NCI-H226 (cell line): Measurements from ENCODE around the gene PIM3.
"Not testable (repeated sequence)": the region's sequence is repeated elsewhere in the genome, so short reads cannot be mapped to it uniquely, and the experiment has no call there.

ENCODE experiments used
- DNase-seq: peaks from one replicate; pipeline ENCODE4 v3.0.0-alpha.2; 2015

PIM3 gene

DNA sequence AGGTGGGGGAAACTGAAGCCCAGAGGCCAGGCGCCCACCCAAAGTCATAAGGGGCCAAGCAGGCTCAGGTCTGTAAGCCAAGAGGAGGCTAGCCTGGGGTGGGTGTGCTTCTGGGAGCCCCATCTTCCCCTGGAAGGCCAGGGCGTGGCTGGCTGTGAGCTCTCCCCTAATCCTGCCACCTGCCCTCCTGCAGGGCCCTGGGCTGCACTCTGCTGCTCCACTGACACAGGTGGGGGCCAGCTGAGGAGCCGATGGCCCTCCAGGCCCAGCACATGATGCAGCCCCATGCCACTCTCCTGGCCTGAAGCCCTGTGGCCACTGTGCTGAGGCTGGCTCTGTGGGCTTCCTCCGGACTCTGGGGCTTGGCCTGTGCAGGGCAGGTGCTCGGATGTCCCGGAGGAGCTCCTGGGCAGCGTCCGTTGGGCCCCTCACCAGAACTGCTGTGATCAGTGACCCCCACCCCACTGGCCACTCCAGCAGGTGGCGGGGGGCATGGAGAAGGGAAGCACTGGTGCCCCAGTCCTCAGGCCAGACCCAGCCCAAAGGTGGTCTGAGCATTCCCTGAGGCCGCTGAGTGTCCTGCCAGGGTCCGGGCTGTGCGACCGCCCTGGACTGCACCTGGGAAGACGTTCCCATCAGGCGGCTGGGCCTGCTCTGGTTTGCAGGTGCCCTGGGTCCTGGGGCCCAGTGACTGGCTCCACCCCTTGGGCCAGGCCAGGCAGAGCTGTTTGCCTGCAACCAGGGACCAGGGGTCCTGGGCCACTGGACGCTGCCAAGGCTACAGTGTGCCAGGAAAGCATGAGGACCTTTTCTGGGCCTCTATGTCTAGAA, 8.5 kb downstream of the PIM3 start:
- DNase-seq: no peak

DNA sequence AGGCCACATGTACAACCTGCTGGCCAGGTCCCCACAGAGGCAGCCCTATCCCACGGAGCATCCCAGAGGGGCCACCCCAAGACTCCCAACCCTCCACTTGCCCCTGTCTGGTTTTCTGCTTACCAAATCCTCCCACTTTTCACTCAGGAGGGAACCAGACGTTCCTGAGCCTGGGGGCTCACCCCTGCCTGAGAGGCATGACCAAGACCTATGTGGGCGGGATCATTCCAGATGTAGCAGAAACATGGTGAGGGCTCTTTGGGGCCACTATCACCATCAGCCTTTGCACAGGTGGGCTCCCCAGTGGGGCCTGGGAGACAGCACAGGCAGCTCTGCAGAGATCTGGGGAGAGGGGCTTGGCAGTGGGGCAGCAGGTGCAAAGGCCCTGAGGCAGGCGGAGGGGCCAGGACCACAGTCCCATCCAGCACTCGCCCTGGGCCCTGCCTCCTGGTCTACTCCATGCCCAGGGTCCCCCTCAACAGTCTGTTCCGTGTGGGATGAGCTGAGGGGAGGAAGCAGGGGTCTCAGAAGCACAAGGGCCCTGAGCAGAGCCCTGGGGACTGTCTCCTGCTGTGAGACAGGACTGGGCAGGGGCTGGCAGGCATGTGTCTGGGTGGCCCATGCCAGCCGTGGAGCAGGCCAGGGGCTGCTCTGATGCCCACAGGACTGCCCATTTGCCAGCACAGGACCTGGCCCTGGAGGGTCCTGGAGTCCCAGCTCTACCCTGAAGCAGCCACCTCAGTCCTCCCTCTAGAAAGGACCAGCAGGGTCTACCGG, 9.4 kb downstream of the PIM3 start:
- no peak for DNase-seq

DNA sequence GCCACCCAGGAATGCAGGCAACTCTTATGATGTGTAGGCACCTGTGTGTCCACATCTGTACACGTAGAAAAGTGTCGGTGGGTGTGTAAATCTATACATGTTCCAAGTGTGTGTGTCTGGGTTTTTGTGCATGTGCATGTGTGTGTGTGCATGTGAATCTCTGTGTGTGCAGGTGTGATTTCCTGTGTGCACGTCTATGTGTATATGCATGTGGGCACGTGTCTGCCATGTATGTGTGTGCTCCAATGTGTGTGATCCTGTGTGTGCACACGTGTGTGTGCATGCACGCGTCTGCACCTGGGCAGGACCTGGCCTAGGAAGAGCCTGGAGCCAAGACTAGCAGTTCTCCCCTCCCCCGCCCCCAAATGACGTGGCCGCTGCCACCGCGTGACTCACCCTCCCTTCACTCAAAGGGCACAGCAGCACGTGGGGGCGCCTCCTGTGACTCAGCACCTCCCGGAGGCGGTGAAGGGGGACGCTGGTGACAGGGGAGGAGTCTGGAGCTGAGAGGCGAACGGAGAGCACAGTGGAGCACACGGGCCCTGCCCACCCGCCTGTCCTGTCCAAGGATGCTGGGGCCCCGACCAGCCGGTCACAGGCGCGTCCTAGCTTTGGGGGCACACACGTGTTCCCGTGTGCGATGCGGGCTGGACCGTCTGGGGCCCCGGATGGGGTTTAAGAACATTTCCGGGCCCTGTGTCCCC, 10.1 kb downstream of the PIM3 start:
- peak; percentile 67 for DNase-seq

- peak; percentile 69 for DNase-seq
Measured at GRCh38 chr22:49971232-49972162, 10.9 kb downstream of the PIM3 start.

GRCh38 chr22:49972163-49973017, 11.8 kb downstream of the PIM3 start:
- no peak for DNase-seq

- no peak for DNase-seq
Measured at GRCh38 chr22:49973018-49973961, 12.7 kb downstream of the PIM3 start.

- DNase-seq: no peak
Measured at GRCh38 chr22:49975543-49976389, 15.2 kb downstream of the PIM3 start.

GRCh38 chr22:49976439-49977175, 16.0 kb downstream of the PIM3 start:
- no peak for DNase-seq

DNA sequence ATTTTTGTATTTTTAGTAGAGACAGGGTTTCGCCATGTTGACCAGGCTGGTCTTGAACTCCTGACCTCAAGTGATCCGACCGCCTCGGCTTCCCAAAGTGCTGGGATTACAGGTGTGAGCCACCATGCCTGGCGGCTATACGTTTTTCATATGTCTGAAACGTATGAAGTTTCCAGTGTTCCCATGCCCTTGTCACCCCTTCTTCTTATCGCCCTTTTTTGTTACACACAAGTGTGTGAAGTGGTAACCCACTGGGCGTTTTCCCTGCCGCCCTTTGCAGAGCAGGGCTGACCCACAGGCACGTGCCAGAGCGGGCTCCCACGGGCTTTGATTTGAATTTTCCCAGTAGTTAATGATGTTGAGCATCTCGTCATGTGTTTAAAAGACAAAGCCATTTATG, 17.0 kb downstream of the PIM3 start:
- DNase-seq: no peak

DNA sequence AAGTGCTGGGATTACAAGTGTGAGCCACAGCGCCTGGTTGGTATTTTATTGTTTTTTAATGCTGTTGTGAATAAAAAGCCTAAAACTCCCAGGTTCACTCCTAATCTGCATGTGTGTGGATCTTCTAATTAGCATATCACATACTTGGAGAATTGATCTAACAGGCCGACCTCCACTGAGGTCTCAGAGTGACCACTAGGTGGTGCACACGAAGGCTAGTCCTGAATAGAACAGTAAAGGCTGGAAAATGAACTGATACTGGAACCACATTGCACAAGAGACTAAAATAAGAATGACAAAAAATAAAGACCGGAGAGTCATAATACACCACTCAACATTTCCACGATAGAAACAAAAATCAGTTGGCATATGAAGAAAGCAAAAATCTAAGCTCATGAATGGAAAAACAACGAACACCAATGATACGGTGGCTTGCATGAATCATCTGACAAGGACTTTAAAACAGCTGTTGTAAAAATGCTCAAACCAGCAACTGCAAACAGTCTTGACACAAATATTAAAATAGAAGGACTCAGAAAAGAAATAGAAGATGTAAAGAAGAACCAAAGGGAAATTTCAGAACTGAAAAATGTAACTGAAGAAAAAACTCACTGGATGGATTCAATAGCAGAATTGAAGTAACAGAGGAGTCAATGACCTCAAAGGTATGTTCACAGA, 19.2 kb downstream of the PIM3 start:
- no peak for DNase-seq

- not testable (repeated sequence) for DNase-seq
Measured at GRCh38 chr22:49981799-49982198, 21.2 kb downstream of the PIM3 start.

- DNase-seq: no peak
Measured at GRCh38 chr22:49983148-49984042, 22.8 kb downstream of the PIM3 start.

- DNase-seq: no peak
Measured at GRCh38 chr22:49986325-49986724, 25.8 kb downstream of the PIM3 start.

DNA sequence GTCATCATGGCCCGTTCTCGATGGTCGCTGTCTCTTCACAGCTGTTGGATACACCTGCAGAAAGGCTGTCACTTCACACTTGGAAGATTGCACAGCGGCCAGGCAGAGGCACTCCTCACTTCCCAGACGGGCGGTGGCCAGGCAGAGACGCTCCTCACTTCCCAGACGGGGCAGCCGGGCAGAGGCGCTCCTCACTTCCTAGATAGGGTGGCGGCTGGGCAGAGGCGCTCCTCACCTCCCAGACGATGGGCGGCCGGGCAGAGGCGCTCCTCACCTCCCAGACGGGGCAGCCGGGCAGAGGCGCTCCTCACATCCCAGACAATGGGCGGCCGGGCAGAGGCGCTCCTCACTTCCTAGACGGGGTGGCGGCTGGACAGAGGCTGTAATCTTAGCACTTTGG, 29.3 kb downstream of the PIM3 start:
- not testable (repeated sequence) for DNase-seq

- no peak for DNase-seq
Measured at GRCh38 chr22:49991167-49991566, 30.6 kb downstream of the PIM3 start.

DNA sequence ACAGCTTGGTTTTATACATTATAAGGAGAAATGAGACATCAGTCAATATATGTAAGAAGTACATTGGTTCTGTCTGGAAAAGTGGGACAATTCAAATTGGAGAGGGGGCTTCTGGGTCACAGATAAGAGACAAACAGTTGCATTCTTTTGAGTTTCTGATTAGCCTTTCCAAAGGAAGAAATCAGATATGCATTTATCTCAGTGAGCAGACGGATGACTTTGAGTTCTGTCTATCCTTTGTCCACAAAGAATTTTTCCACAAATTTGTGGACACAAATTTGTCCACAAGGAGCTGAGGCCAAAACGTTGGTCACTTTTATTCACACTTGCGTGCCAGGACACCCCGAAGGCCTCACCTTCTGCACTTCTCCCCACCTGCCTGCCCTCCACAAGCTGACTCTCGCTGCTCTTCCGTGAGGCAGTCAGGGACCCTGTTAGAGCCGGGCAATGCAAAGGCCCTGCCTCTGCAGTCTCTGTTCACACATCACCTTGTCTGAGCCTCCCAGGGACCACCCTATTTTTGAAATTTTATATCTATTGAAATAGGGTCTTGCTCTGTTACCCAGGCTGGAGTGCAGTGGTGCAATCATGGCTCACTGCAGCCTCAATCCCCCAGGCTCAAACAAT, 31.4 kb downstream of the PIM3 start:
- DNase-seq: no peak
